ENCODE results near the gene CBLC. TPM values are rescaled to one million over a fixed set of nuclear protein-coding genes. Genes with fewer than 3 reads are reported as not detected.

The CBLC gene
- total RNA-seq, 2 donors from 2014 or later, result 0.42 TPM; not detected in 1

GRCh38 chr19:44840811-44841210 lies 63.1 kb downstream of the CBLC start:
- DNase-seq (ENCODE audit: low spot score) (no peak), ATAC-seq (ENCODE audit: insufficient number of reproducible peaks, low FRiP score, low read depth) (no peak)
- peaks cover 9 to 12% of the 10 kb centered on the region in 2 donors for H3K4me1 ChIP-seq (ENCODE audit: control insufficient read depth in 1 of 2, low read depth in 2 of 2)
- H3K27ac ChIP-seq, result no peak overlapping the region
- H3K36me3 ChIP-seq, result no peaks in the 10 kb centered on the region
- no peaks in the 10 kb centered on the region for H3K27me3 ChIP-seq (replicated peaks; ENCODE audit: insufficient read depth)
- TF ChIP-seq CTCF (IDR thresholded peaks at IDR 0.05), result no peak
- no peaks in the 10 kb centered on the region for H3K9me3 ChIP-seq
- no peak overlapping the region for H3K4me3 ChIP-seq

- DNase-seq (ENCODE audit: low spot score) (no peak), ATAC-seq (ENCODE audit: insufficient number of reproducible peaks, low FRiP score, low read depth) (no peak)
- Histone ChIP-seq H3K36me3 (no peaks in the 10 kb centered on the region), H3K27me3 (replicated peaks; ENCODE audit: insufficient read depth) (no peaks in the 10 kb centered on the region), H3K4me1 (ENCODE audit: control insufficient read depth in 1 of 2, low read depth in 2 of 2) (peaks cover 9 to 12% of the 10 kb centered on the region in 2 donors), H3K27ac (no peak overlapping the region), H3K9me3 (no peaks in the 10 kb centered on the region), H3K4me3 (no peak overlapping the region)
- TF ChIP-seq CTCF (IDR thresholded peaks at IDR 0.05), result no peak
Measured at GRCh38 chr19:44841231-44841630, 63.5 kb downstream of the CBLC start.

GRCh38 chr19:44845286-44845611 lies 67.6 kb downstream of the CBLC start:
- peak overlapping the region; percentile 62 to 76 for H3K27ac ChIP-seq
- no peak for TF ChIP-seq CTCF (IDR thresholded peaks at IDR 0.05)
- no peaks in the 10 kb centered on the region for H3K27me3 ChIP-seq (replicated peaks; ENCODE audit: insufficient read depth)
- H3K4me1 ChIP-seq (ENCODE audit: control insufficient read depth in 1 of 2, low read depth in 2 of 2), result peaks cover 16 to 33% of the 10 kb centered on the region in 2 donors
- H3K9me3 ChIP-seq, result no peaks in the 10 kb centered on the region
- H3K36me3 ChIP-seq, result no peaks in the 10 kb centered on the region
- DNase-seq (ENCODE audit: low spot score), result peak; percentile 32
- H3K4me3 ChIP-seq, result peak overlapping the region; percentile 80
- ATAC-seq (ENCODE audit: insufficient number of reproducible peaks, low FRiP score, low read depth), result no peak

GRCh38 chr19:44845612-44846454 lies 68.1 kb downstream of the CBLC start, which contains the start of gene NECTIN2:
TSS of gene NECTIN2 (plus strand) at chr19:44846297. CDS start at chr19:44846526, 229 bp downstream.
- no peaks in the 10 kb centered on the region for H3K36me3 ChIP-seq
- ATAC-seq (ENCODE audit: insufficient number of reproducible peaks, low FRiP score, low read depth), result peak; percentile 67
- H3K4me3 ChIP-seq, result peak within 1 kb of the TSS; percentile 80
- peak; percentile 62 for TF ChIP-seq CTCF (IDR thresholded peaks at IDR 0.05)
- H3K27ac ChIP-seq, result peak within 1 kb of the TSS; percentile 89 to 91
- peak; percentile 100 for DNase-seq (ENCODE audit: low spot score)
- no peaks in the 10 kb centered on the region for H3K9me3 ChIP-seq
- H3K4me1 ChIP-seq (ENCODE audit: control insufficient read depth in 1 of 2, low read depth in 2 of 2), result peaks cover 16 to 33% of the 10 kb centered on the region in 2 donors
- no peaks in the 10 kb centered on the region for H3K27me3 ChIP-seq (replicated peaks; ENCODE audit: insufficient read depth)

GRCh38 chr19:44846455-44847143 lies 68.9 kb downstream of the CBLC start:
- H3K4me3 ChIP-seq, result peak overlapping the region; percentile 80
- no peaks in the 10 kb centered on the region for H3K27me3 ChIP-seq (replicated peaks; ENCODE audit: insufficient read depth)
- H3K4me1 ChIP-seq (ENCODE audit: control insufficient read depth in 1 of 2, low read depth in 2 of 2), result peaks cover 16 to 33% of the 10 kb centered on the region in 2 donors
- H3K9me3 ChIP-seq, result no peaks in the 10 kb centered on the region
- no peak for DNase-seq (ENCODE audit: low spot score)
- H3K36me3 ChIP-seq, result no peaks in the 10 kb centered on the region
- TF ChIP-seq CTCF (IDR thresholded peaks at IDR 0.05), result no peak
- peak overlapping the region; percentile 89 to 91 for H3K27ac ChIP-seq
- ATAC-seq (ENCODE audit: insufficient number of reproducible peaks, low FRiP score, low read depth), result no peak
